Body of pancreas (tissue), 4 donors: ENCODE data around the gene LAMA2.

Experiments
- POLR2A ChIP-seq, 3 donors: fragments of 450-650 bp; IDR thresholded peaks; one replicate each; pipeline ENCODE4 v1.6.1; 2016; ENCODE audit warnings: antibody characterized with exemption in 3 of 3, mild to moderate bottlenecking in 2 of 3
- TF ChIP-seq, protein P1 (sequence below), 7 experiments: fragments of 450-650 bp in 4 of 7; fragments of 200-600 bp in 3 of 7; sonication (generic) in 3 of 7; IDR thresholded peaks; one replicate each; pipeline ENCODE4 v1.5.1; 2016 to 2019; ENCODE audit warnings: antibody characterized with exemption in 7 of 7

GRCh38 chr6:129317931-129318820, 435.2 kb downstream of the LAMA2 start:
- TF ChIP-seq, protein P1, sequence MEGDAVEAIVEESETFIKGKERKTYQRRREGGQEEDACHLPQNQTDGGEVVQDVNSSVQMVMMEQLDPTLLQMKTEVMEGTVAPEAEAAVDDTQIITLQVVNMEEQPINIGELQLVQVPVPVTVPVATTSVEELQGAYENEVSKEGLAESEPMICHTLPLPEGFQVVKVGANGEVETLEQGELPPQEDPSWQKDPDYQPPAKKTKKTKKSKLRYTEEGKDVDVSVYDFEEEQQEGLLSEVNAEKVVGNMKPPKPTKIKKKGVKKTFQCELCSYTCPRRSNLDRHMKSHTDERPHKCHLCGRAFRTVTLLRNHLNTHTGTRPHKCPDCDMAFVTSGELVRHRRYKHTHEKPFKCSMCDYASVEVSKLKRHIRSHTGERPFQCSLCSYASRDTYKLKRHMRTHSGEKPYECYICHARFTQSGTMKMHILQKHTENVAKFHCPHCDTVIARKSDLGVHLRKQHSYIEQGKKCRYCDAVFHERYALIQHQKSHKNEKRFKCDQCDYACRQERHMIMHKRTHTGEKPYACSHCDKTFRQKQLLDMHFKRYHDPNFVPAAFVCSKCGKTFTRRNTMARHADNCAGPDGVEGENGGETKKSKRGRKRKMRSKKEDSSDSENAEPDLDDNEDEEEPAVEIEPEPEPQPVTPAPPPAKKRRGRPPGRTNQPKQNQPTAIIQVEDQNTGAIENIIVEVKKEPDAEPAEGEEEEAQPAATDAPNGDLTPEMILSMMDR (IDR thresholded peaks at IDR 0.05): no peak
- no peak for TF ChIP-seq POLR2A (IDR thresholded peaks at IDR 0.05)
